Neural progenitor cell (in vitro differentiated cells): ENCODE results near the gene FZD4.
A peak's percentile ranks its signal among the peaks of the same experiment; 100 is the strongest.

Source experiments
- CTCF ChIP-seq: fragments of 200-600 bp; sonication (generic); IDR thresholded peaks from 2 replicates; pipeline ENCODE4 v1.5.1; 2017; ENCODE audit warnings: antibody characterized with exemption, mild to moderate bottlenecking
- EZH2 ChIP-seq: fragments of 200-600 bp; sonication (generic); IDR thresholded peaks from 2 replicates; pipeline ENCODE4 v1.6.1; 2017; ENCODE audit warnings: antibody characterized with exemption, mild to moderate bottlenecking, moderate library complexity

- peak; percentile 65 for TF ChIP-seq CTCF
- TF ChIP-seq EZH2: no peak
Measured at GRCh38 chr11:86978756-86979608, 23.8 kb upstream of the FZD4 start.
